Cardiac fibroblast (primary cell): ENCODE results near the gene PANK4.

Source experiments
- DNase-seq, 2 donors: peaks; one replicate each; pipeline versions ENCODE4 v3.0.0 to v3.0.0-alpha.2; 2010; ENCODE audit warnings: low read depth in 2 of 2
- H3K4me3 ChIP-seq, 2 donors: replicated peaks in 1 of 2; 1 replicate in 1 of 2; 2 replicates in 1 of 2; pipeline ENCODE4 v1.5.1; 2011; ENCODE audit warnings: low read depth in 2 of 2, low read length in 2 of 2, mild to moderate bottlenecking in 2 of 2, moderate library complexity in 1 of 2
- TF ChIP-seq, protein P1 (sequence below): IDR thresholded peaks from one replicate; pipeline ENCODE4 v1.5.1; 2011; ENCODE audit warnings: low read depth, mild to moderate bottlenecking, low read length, inconsistent platforms

The PANK4 gene

DNA sequence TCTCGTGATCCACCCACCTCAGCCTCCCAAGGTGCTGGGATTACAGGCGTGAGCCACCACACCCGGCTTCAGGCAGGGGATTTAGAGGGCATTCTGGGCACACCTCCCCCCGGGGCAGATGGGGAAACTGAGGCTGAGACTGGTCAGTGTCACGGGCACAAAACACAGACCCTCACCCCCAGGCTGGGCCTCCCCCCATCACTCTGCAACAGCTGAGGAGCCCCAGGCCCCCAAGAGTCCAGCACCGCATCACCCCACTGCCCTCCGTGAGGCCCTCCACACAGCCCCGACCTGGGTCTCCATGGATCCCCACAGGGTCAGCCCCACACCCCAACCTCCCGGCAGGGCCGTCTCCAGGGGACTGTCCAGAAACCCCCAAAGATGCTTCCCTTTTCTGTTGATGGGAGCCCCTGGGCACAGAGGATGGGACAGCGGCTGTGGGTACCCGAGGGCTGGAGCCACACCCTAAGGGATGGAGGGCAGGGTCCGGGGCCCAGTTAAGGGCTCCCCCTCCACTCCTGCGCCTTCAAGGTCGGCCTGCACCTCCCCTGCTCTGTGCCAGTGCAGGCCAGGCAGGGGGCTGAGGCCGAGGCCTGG is 40.8 kb upstream of the PANK4 start:
- no peak overlapping the region for H3K4me3 ChIP-seq
- DNase-seq, result no peak
- TF ChIP-seq, protein P1, sequence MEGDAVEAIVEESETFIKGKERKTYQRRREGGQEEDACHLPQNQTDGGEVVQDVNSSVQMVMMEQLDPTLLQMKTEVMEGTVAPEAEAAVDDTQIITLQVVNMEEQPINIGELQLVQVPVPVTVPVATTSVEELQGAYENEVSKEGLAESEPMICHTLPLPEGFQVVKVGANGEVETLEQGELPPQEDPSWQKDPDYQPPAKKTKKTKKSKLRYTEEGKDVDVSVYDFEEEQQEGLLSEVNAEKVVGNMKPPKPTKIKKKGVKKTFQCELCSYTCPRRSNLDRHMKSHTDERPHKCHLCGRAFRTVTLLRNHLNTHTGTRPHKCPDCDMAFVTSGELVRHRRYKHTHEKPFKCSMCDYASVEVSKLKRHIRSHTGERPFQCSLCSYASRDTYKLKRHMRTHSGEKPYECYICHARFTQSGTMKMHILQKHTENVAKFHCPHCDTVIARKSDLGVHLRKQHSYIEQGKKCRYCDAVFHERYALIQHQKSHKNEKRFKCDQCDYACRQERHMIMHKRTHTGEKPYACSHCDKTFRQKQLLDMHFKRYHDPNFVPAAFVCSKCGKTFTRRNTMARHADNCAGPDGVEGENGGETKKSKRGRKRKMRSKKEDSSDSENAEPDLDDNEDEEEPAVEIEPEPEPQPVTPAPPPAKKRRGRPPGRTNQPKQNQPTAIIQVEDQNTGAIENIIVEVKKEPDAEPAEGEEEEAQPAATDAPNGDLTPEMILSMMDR, result no peak

DNA sequence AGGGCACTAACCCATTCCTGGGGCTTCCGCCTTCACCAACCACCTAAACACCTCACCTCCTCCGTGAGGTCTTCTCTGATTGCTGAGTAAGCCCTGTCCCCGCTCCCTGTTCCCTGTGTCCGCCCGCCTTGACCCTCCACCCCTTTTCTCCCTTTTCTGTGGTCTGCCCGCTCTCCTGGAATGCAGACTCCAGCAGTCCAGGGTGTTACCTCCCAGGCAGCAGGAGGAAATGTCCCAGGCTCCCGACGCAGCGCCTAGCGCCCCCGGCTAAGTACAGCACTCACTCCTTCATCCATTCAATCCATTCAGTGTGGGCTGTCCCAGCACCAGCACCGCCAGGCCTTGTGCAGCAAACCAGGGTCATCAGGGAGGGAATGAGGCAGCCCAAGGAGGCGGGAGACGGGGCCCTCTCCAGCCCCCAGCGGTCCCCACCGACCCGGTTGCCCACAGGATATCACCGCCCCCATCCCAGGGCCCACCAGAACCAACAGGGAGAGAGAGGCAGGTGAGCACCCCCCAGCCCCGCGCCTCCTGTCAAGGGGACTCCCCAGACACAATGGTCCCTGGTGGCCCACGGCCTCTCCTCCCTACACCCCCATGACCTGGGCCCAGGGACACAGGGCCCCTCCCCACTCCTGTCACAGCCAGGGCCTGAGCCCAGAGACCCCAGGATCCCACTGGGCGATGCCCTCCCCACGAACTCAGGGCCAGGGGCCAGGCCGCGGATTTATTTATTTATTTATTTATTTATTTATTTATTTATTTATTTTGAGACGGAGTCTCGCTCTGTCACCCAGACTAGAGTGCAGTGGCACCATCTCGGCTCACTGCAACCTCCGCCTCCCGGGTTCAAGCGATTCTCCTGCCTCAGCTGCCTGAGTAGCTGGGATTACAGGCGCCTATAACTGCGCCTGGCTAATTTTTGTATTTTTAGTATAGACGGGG is 40.0 kb upstream of the PANK4 start:
- TF ChIP-seq, protein P1, result no peak
- H3K4me3 ChIP-seq, result no peak overlapping the region
- DNase-seq, result no peak

DNA sequence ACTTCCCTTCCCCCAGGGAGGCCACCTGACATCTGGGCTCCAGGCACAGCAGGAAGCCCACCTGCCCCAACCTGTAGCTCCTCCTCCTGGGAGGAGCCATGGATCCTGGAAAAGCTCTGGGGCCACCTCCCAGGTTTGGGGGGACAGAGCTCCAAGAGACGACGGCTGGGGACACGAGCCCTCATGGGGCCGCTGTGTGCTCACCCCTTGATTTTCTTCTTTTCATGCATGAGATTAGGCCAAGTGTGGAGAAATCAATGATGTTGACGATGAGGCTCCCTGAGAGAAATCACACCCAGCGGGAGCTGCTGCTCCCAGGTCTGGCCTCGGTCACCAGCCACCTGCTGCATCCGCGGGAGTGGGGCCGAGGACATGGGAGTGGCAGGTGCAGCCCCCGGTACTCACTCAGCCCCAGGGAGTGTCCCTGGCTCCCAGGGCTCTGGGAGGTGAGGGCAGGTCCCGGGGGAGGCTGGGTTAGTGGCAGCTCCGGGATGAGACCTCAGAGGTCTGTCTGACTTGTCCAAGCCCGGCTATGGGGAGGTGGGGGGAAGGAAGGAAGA is 38.5 kb upstream of the PANK4 start:
- no peak overlapping the region for H3K4me3 ChIP-seq
- TF ChIP-seq, protein P1, result no peak
- no peak for DNase-seq

DNA sequence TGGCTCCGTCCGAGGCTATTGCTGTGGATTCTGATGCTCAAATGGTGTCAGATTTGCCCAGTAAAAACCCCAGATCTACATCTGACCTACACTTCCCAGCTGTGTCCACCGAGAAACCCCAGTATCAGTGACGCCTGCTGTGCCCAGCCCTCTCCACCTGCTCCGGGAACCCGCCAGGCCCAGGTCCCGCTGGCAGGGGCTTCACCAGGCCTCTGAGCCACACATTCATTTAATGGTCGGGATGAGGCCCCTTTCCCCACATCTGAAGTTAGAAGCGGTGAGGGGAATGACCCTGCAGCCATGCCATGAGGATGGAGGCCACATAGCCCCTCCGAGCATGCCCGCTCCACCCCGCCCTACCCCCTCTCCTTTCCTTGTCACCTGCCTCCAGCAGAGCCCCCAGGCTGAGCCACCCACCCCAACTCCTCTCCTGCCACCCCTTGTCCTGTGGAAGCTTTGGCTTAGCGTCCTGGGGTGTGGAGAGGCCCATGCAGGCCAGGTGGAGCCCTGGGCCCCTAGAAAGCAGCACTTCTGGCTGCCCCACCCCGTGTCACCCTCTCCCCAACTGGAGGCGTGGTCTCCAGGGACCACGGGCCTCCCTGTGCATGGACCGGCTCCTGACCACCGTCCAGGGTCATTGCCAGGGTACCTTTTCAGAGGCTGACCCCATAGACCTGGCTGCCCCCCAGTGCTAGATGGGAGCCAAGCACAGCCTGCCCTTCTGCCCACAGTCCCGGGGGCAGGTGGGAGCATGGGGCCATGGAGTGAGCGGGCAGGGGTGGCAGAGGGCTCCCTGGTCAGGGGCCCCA is 37.8 kb upstream of the PANK4 start:
- TF ChIP-seq, protein P1, result no peak
- no peak for DNase-seq
- H3K4me3 ChIP-seq, result no peak overlapping the region

DNA sequence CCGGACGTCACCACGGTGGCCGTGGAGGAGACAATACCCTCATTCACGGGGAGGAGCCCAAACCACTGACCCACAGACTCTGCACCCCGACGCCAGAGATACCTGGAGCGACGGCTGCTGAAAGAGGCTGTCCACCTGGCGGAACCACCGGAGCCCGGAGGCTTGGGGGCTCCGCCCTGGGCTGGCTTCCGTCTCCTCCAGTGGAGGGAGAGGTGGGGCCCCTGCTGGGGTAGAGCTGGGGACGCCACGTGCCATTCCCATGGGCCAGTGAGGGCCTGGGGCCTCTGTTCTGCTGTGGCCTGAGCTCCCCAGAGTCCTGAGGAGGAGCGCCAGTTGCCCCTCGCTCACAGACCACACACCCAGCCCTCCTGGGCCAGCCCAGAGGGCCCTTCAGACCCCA is 36.8 kb upstream of the PANK4 start:
- TF ChIP-seq, protein P1, result no peak
- H3K4me3 ChIP-seq, result no peak overlapping the region
- DNase-seq, result no peak
